OCI-LY3 (cell line): ENCODE measurements around the gene MAP3K5.

Experiments used
- CTCF ChIP-seq: fragments of 200-600, 300-600 bp; sonication (generic); IDR thresholded peaks from 2 replicates; pipeline ENCODE4 v1.5.1; 2014; ENCODE audit warnings: antibody characterized with exemption, low read length, low read depth
- EZH2phosphoT487 ChIP-seq: fragments of 200-600 bp; shearing (Covaris generic); IDR thresholded peaks from 2 replicates; pipeline ENCODE4 v1.6.1; 2018; ENCODE audit warnings: antibody characterized with exemption, mixed run types, low read depth

- TF ChIP-seq CTCF = no peak
- TF ChIP-seq EZH2phosphoT487 = no peak
Observed at GRCh38 chr6:136812174-136812573, 19.9 kb upstream of the MAP3K5 start.
